Testis (tissue), 2 donors: ENCODE measurements around the gene MACROH2A1.

Experiments used
- CTCF ChIP-seq, 3 experiments: fragments of 450-650 bp in 2 of 3; fragments of 200-600 bp in 1 of 3; sonication (generic) in 1 of 3; IDR thresholded peaks; one replicate each; pipeline ENCODE4 v1.5.1; 2016 to 2019; ENCODE audit warnings: antibody characterized with exemption in 3 of 3, mild to moderate bottlenecking in 2 of 3, moderate library complexity in 1 of 3
- POLR2A ChIP-seq: fragments of 450-650 bp; IDR thresholded peaks from one replicate; pipeline ENCODE4 v1.6.1; 2017; ENCODE audit warnings: antibody characterized with exemption, mild to moderate bottlenecking, moderate library complexity

- TF ChIP-seq CTCF (IDR thresholded peaks at IDR 0.05) (no peak), POLR2A (no peak)
Measured at GRCh38 chr5:135348918-135349317, 50.1 kb downstream of the MACROH2A1 start.
